Progenitor cell of endocrine pancreas (in vitro differentiated cells): ENCODE data around the gene DOP1A. TPM values are rescaled to one million over a fixed set of nuclear protein-coding genes. Genes with fewer than 3 reads are reported as not detected.

Experiments used
- DNase-seq: peaks from one replicate; pipeline ENCODE4 v3.0.0; 2021; ENCODE audit warnings: low spot score; ENCODE audit not compliant: unreplicated experiment
- H3K27ac Mint-ChIP-seq: 2 replicates; pipeline ENCODE4 v1.8.0; 2021; ENCODE audit warnings: mild to moderate bottlenecking, moderate library complexity, mixed read lengths
- H3K27me3 Mint-ChIP-seq: 2 replicates; pipeline ENCODE4 v1.8.0; 2021; ENCODE audit warnings: mixed read lengths
- H3K36me3 Mint-ChIP-seq: 2 replicates; pipeline ENCODE4 v1.8.0; 2022; ENCODE audit warnings: mixed read lengths; ENCODE audit not compliant: insufficient read depth
- H3K4me1 Mint-ChIP-seq: 2 replicates; pipeline ENCODE4 v1.8.0; 2021; ENCODE audit warnings: low read depth, mixed read lengths
- H3K4me3 Mint-ChIP-seq: 2 replicates; pipeline ENCODE4 v1.8.0; 2021; ENCODE audit warnings: low read depth, mild to moderate bottlenecking, moderate library complexity, mixed read lengths
- H3K9me3 Mint-ChIP-seq: 2 replicates; pipeline ENCODE4 v1.8.0; 2021; ENCODE audit warnings: low read depth, mixed read lengths
- total RNA-seq: library from RNA; stranded (reverse); gene quantifications from 2 replicates; pipeline ENCODE4 v1.2.1, GENCODE V29; 2021
- TF ChIP-seq, protein P1 (sequence below): fragments of 200-600 bp; sonication (generic); IDR thresholded peaks from one replicate; pipeline ENCODE4 v1.5.0; 2021; ENCODE audit warnings: antibody characterized with exemption, mild to moderate bottlenecking; ENCODE audit not compliant: unreplicated experiment

Gene DOP1A
- total RNA-seq, 1 donor from 2014 or later: 47.1 TPM

DNA sequence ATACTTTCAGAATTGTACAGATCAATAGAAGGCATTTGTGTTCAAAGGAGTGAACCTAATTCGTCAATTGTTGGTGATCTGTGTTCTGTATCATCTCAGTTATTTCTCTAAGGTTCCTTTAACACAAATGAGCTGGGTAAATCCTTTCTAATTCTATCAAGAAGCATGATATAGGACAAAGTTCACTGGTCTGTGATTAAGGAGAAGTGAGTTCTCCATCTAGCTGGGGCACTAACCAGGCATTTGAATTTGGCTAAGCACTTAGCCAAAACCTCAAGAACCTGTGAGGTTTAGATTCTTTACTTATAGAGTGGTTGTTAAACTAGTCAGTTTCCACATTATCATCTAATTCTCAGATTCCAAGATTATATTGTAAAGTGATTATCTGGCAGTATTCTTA is 50.3 kb downstream of the DOP1A start:
- TF ChIP-seq, protein P1, sequence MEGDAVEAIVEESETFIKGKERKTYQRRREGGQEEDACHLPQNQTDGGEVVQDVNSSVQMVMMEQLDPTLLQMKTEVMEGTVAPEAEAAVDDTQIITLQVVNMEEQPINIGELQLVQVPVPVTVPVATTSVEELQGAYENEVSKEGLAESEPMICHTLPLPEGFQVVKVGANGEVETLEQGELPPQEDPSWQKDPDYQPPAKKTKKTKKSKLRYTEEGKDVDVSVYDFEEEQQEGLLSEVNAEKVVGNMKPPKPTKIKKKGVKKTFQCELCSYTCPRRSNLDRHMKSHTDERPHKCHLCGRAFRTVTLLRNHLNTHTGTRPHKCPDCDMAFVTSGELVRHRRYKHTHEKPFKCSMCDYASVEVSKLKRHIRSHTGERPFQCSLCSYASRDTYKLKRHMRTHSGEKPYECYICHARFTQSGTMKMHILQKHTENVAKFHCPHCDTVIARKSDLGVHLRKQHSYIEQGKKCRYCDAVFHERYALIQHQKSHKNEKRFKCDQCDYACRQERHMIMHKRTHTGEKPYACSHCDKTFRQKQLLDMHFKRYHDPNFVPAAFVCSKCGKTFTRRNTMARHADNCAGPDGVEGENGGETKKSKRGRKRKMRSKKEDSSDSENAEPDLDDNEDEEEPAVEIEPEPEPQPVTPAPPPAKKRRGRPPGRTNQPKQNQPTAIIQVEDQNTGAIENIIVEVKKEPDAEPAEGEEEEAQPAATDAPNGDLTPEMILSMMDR: no peak
- Mint-ChIP-seq H3K27me3 (no peaks in the 10 kb centered on the region), H3K4me1 (no peaks in the 10 kb centered on the region), H3K4me3 (no peak overlapping the region), H3K36me3 (peaks cover 8% of the 10 kb centered on the region), H3K9me3 (no peaks in the 10 kb centered on the region), H3K27ac (no peak overlapping the region)
- no peak for DNase-seq

DNA sequence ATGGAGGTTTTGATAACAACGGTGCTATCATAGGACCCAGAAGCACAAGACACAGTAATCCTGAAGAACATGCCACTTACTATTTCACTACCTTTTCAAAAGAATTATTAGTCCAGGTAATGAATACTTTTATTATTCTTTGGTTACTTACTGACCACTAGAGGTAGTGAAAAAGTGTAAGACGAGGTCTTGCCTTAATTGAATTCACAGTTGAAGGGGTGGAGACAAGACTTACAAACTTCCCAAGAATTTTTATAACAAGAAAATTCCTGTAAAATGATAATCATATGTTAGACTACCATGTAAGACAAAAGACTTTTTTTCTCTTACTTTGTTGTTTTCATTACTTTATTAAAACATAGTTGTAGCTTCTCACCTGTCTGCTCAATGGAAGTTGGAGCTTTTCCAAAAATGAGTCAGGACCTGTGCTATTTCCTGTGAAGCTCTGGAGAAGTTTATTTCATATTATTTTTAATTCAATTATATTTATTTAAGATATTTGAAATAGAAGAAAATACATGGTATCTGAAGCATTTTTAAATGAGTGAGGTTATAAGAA is 52.4 kb downstream of the DOP1A start:
- H3K4me3 Mint-ChIP-seq: no peak overlapping the region

DNA sequence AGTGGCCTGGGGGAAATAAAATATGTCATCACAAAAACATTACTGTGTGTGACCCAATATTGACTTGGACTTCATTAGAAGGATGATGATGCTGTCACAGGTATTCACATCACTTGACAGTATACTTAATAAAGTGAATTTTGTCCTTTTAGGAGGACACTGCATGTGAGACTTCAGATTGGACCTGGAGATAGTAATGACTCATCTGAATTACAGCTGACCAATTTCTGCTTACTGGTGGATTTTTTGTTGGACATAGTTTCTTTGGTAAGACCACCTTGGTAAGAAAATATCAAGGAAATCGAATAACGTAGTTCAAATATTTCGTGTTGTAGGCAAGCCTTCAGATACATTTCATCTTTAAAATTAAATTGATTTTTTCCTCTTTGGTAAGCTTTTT is 57.1 kb downstream of the DOP1A start:
- Mint-ChIP-seq H3K9me3 (no peaks in the 10 kb centered on the region), H3K4me1 (no peaks in the 10 kb centered on the region), H3K27me3 (no peaks in the 10 kb centered on the region), H3K36me3 (peaks cover 21% of the 10 kb centered on the region), H3K4me3 (no peak overlapping the region), H3K27ac (no peak overlapping the region)
- DNase-seq: no peak
- TF ChIP-seq, protein P1: no peak

More for the DNA sequence above, 52.4 kb downstream of the DOP1A start:
- Mint-ChIP-seq H3K4me1 (no peaks in the 10 kb centered on the region), H3K27ac (no peak overlapping the region), H3K9me3 (no peaks in the 10 kb centered on the region), H3K36me3 (peaks cover 11% of the 10 kb centered on the region), H3K27me3 (no peaks in the 10 kb centered on the region)
- DNase-seq: no peak
- TF ChIP-seq, protein P1: no peak

DNA sequence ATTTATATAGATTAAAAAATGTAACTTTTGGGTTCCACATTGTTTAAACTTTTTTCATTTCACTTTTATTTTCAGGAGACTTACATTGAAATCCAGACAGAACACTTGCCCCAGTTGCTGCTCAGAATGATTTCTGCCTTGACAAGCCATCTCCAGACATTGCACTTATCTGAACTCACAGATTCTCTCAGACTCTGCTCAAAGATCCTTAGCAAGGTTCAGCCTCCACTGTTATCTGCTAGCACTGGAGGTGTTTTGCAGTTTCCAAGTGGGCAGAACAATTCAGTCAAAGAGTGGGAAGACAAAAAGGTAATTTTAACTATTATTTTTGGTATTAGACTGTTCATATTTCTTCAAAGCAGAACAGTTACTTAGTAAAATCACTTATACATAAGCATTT is 58.0 kb downstream of the DOP1A start:
- no peak for DNase-seq
- Mint-ChIP-seq H3K9me3 (no peaks in the 10 kb centered on the region), H3K27ac (no peak overlapping the region), H3K36me3 (peaks cover 23% of the 10 kb centered on the region), H3K4me3 (no peak overlapping the region), H3K27me3 (no peaks in the 10 kb centered on the region), H3K4me1 (no peaks in the 10 kb centered on the region)
- TF ChIP-seq, protein P1: no peak

DNA sequence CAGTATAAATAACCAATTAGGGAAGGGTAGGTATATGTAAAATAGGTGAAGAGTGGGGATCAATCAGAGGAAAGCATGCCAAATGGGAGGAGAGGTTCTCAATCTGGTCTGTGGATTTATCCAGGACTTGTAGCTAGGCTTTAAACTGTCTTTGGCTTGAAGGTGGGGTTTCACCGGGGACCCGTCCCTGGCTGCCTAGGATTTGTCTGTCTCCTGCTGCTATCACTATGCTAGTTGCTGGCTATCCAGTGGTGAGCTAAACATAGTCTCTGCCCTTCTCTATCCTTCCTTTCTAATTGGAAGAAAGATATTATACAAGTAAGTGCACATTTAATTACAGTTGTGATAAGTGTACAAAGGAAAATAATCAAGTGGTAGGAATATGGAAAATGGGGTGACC is 58.8 kb downstream of the DOP1A start:
- TF ChIP-seq, protein P1: no peak
- Mint-ChIP-seq H3K27ac (no peak overlapping the region), H3K27me3 (no peaks in the 10 kb centered on the region), H3K9me3 (no peaks in the 10 kb centered on the region), H3K4me3 (no peak overlapping the region), H3K4me1 (no peaks in the 10 kb centered on the region), H3K36me3 (peaks cover 26% of the 10 kb centered on the region)
- DNase-seq: no peak
